CD4-positive, alpha-beta T cell treated with Interleukin-6 for 4 hours (primary cell): ENCODE measurements around the gene ZMYM1.
"Not testable (repeated sequence)": the region's sequence is repeated elsewhere in the genome, so short reads cannot be mapped to it uniquely, and the experiment has no call there.

Experiments used
- DNase-seq: peaks from one replicate; pipeline ENCODE4 v3.0.0-alpha.2; 2020; ENCODE audit warnings: mixed read lengths

Gene ZMYM1

GRCh38 chr1:35080171-35080854 is 1.1 kb downstream of the ZMYM1 start:
- DNase-seq, result no peak

GRCh38 chr1:35085421-35085820 is 6.2 kb downstream of the ZMYM1 start:
- DNase-seq, result no peak

DNA sequence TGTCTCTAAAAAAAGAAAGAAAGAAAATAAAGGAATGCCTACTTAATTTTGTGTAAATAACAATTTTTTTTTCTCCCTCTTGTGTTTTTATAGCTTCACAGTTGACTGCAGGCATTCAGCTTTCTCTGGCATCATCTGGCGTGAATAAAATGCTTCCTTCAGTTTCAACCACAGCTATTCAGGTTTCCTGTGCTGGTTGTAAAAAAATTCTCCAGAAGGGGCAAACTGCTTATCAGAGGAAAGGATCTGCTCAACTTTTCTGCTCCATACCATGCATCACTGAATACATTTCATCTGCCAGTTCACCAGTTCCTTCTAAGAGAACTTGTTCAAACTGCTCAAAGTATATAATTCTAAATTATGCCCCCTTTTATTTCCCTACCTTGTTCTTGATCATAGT is 18.0 kb downstream of the ZMYM1 start:
- DNase-seq, result no peak

DNA sequence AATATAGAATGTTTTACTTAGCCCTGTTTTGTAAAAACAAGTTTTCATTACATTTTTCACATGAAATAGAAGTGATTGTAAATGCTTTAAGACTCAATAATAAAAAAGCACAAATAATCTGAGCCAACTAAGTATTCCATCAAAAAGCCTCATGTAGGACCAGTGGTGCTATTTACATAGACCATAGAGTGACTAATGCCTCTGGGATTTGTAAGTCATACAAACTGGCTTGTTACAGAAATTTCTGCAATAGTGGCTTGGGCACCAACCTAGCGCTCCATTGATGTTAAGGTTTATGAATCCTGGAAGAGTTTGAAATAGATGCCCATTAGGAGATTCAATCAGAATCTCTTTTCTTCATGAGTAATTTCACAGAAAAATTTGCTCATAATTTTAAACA is 31.9 kb downstream of the ZMYM1 start:
- DNase-seq, result no peak

GRCh38 chr1:35112668-35113067 is 33.5 kb downstream of the ZMYM1 start:
- no peak for DNase-seq

GRCh38 chr1:35115459-35116383 is 36.5 kb downstream of the ZMYM1 start:
- no peak for DNase-seq

DNA sequence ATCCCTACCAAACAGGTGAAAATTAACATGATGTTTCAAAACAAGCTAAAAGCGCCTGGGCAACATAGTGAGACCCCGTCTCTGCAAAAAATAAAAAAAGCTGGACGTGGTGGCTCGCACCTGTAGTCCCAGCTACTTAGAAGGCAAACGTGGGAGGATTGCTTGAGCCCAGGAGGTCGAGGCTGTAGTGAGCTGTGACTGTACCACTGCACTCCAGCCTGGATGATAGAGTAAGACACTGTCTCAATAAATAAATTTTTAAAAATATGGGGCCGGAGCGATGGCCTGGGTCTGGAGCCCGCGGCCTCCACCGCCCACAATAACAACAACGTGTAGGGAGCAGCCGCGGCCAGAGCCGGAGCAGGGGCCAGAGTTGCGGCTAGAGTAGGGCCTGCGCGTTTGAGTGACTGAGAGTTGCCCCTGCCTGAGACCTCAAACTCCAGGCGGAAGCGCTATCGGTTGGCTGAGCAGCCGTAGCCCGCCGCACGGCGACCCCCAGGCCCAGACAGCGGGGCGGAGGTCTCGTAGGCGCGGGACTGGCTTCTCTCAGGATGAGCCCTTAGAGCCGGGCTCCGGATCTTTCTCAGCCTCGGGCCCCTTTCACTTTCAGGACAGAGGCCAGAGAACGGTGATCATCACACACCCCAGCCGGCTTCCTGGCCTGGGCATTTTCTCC is 41.4 kb downstream of the ZMYM1 start:
- DNase-seq, result no peak

DNA sequence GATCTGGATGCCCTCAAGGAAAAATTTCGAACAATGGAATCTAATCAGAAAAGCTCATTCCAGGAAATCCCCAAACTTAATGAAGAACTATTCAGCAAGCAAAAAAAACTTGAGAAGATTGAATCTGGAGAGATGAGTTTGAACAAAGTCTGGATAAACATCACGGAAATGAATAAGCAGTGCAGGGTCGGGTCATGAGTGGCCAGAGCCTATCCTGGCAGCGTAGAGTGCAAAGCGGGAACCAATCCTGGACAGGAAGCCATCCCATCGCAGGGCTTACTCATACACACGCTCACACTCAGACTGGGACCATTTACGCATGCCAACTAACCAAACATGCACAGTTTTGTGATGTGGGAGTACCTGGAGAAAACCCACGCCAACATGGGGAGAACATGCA is 43.1 kb downstream of the ZMYM1 start:
- DNase-seq, result no peak

DNA sequence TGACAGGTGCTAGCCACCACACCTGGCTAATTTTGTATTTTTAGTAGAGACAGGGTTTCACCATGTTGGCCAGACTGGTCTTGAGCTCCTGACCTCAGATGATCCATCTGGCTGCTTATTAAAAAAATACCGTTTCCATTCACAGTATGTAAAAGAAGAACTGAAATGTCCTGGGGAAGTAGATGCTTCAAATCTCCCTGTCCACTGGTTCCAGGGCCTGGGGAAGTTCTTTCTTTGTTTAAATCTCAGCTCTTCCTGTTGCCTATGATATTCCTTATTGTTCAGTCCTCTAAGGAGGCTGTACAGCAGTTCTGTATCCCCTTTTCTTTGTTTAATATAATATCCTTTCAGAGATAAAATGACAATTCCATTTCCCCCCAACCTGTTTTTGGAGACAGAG is 47.4 kb downstream of the ZMYM1 start:
- no peak for DNase-seq

DNA sequence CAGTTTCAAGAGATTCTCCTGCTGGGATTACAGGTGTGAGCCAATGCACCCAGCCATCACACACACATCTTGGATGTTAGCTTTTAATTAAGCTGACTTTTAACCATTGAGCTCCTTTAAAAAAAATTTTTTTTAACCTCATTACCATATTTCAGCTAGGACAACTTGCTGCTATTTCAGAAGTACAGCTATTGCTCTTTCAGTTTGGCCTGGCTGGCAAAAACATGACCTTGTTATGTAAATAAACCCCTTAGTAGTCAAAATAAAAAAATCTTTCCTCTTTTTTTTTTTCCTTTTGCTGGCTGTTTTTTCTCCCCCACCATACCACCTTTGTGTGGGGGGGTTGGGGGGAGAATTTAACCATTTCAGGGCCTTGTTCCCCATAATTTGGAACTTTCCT is 49.9 kb downstream of the ZMYM1 start:
- DNase-seq, result no peak

GRCh38 chr1:35136780-35137179 is 57.6 kb downstream of the ZMYM1 start:
- no peak for DNase-seq

GRCh38 chr1:35137590-35137989 is 58.4 kb downstream of the ZMYM1 start:
- DNase-seq, result not testable (repeated sequence)

GRCh38 chr1:35142294-35142693 is 63.1 kb downstream of the ZMYM1 start:
- DNase-seq, result not testable (repeated sequence)

- DNase-seq, result not testable (repeated sequence)
Observed at GRCh38 chr1:35142728-35143127, 63.5 kb downstream of the ZMYM1 start.

DNA sequence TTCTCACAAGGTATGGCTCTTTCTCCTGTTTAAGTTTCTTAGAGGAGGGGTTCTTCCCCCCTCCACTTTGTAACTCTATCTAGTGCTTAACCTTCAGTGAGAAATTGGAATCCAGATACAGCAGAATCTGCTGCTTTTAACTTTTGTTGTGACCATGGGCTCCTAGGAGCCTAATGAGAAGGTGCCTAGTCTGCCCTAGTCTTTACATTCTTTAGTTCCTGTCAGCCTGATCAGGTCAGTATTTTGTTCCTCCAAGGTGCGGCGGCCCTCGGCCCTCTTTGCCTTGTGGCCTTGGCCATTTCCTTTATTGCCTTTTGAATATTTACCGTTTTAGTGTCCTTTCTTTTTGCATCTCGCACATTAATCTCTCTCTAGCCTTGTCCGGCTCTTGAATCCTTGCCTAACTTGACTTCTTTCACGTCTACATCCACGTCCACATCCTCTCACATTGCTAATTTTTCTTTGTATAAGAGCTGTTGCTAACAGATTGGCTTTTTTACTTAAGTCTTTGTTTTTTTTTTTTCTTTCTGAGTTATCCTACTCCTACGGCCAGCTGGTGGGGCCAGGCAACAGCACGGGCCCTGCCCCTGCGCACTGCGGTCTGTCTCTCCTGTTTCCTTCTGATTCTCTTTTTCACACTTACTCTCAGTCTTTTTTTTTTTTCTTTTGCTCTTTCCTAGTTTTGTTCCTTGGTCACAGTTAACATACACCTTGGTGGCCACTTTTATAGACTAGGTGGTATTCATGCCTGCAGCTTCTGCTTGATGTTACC is 64.7 kb downstream of the ZMYM1 start:
- no peak for DNase-seq

DNA sequence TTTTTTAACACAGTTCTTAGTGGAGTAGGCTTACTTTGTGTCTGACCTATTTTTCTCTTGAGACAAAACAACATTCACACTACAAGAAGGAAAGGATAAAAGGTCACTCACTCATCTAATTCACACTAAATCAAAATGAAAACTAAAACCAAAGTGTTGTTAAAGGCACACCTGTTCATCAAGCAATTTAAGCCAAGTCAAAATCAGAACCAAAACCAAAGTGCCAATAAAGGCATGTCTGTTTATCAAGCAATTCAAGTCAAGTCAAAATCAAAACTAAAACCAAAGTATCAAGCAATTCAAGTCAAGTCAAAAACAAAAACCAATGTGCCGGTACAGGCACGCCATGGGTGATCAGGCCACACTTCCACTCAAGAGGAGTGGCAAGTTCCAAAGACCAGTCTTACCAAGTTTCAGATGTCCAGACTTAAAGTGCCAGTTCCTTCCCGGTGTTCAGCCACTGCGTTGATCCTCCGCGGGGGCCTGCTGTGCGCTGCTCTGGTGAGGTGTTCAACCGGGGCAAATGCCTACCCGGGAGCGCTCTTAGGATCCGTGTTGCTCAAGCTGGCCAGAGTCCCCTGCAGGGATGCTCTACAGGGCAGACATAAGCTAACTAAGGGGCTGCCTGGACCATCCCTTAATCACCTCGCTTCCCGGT is 66.8 kb downstream of the ZMYM1 start:
- not testable (repeated sequence) for DNase-seq

GRCh38 chr1:35151220-35151619 is 72.0 kb downstream of the ZMYM1 start:
- DNase-seq, result no peak

DNA sequence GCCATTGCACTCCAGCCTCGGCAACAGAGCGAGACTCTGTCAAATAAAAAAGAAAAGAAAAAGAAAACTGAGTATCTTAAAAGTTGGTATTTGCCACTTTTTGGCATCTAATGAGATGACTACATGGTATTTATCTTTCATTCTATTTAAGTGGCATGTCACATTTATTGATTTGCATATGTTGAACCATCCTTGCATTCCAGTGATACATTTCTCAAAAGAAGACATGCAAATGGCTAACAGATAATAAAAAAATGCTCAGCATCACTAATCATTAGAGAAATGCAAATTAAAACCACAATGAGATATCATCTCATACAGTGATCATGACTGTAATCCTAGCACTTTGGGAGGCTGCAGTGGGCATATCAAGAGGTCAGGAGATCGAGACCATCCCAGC is 85.7 kb downstream of the ZMYM1 start:
- DNase-seq, result no peak
